ENCODE results near the gene ADAMTS3. TPM values are rescaled to one million over a fixed set of nuclear protein-coding genes. Genes with fewer than 3 reads are reported as not detected.

The ADAMTS3 gene
- total and polyA plus RNA-seq, 2 of the 13 experiments (the other 11 are each of a cell fraction or from before 2014, with no cell fraction given) = not detected

GRCh38 chr4:72377491-72378194 is 191.4 kb downstream of the ADAMTS3 start:
- Histone ChIP-seq H3K4me2 (ENCODE audit: low read depth, low read length) (no peak overlapping the region), H3K27me3 (ENCODE audit: control insufficient read depth in 1 of 2, insufficient read depth in 2 of 2, low read length in 2 of 2) (no peaks in the 10 kb centered on the region), H3K79me2 (ENCODE audit: insufficient read depth, low read length) (no peaks in the 10 kb centered on the region), H3K27ac (ENCODE audit: extremely low read length, insufficient read depth, low read length) (no peak overlapping the region), H3K9ac (ENCODE audit: insufficient read depth, low read depth, low read length) (no peak overlapping the region), H4K20me1 (ENCODE audit: insufficient read depth, low read length) (no peaks in the 10 kb centered on the region), H3K36me3 (replicated peaks in 1 of 2; ENCODE audit: control insufficient read depth in 1 of 2, insufficient read depth in 2 of 2, low read length in 2 of 2) (no peaks in the 10 kb centered on the region), H3K9me3 (ENCODE audit: low read length) (no peaks in the 10 kb centered on the region), H2AFZ (ENCODE audit: low read length) (no peak overlapping the region), H3K4me1 (ENCODE audit: insufficient read depth, low read length) (no peaks in the 10 kb centered on the region), H3K4me3 (replicated peaks in 1 of 3; ENCODE audit: insufficient read depth in 1 of 3, low read depth in 2 of 3, low read length in 3 of 3) (no peak overlapping the region)
- WGBS (ENCODE audit: low lambda C conversion rate) = 22% methylated on average over 5 of the region's 5 CpGs
- DNase-seq (ENCODE audit: low spot score) = no peak
- no TSS peak for BruUV-seq (replicated peaks)
- in situ Hi-C loops (cut with HindIII; ENCODE audit: extremely low pct_ligation_motif_present, low pct_unique_long_range_greater_than_20kb) (no loop called here), intact Hi-C loops (cut with micrococcal nuclease; ENCODE audit: unreplicated experiment) (no loop called here)
- TF ChIP-seq ZFP82 (CRISPR knock-in tag; IDR thresholded peaks at IDR 0.05; ENCODE audit: borderline replicate concordance) = no peak
- no peak for TF ChIP-seq ZNF34 (CRISPR knock-in tag; IDR thresholded peaks at IDR 0.05; ENCODE audit: borderline replicate concordance)
- TF ChIP-seq ZFP36L2 (CRISPR knock-in tag; IDR thresholded peaks at IDR 0.05) = no peak
- TF ChIP-seq ZNF839 (CRISPR knock-in tag; IDR thresholded peaks at IDR 0.05; ENCODE audit: borderline replicate concordance) = no peak
- TF ChIP-seq TARDBP (CRISPR knock-in tag; IDR thresholded peaks at IDR 0.05) = no peak
- TF ChIP-seq SMARCE1 (IDR thresholded peaks at IDR 0.05; ENCODE audit: borderline replicate concordance) = no peak
- TF ChIP-seq ZNF383 (CRISPR knock-in tag; IDR thresholded peaks at IDR 0.05; ENCODE audit: borderline replicate concordance) = no peak
- no peak for TF ChIP-seq ZNF556 (CRISPR knock-in tag; IDR thresholded peaks at IDR 0.05; ENCODE audit: borderline replicate concordance)
- no peak for TF ChIP-seq ATF7 (IDR thresholded peaks at IDR 0.05)
- no peak for TF ChIP-seq ATF7 (CRISPR knock-in tag; IDR thresholded peaks at IDR 0.05)
- no peak for TF ChIP-seq NCOA2 (CRISPR knock-in tag; IDR thresholded peaks at IDR 0.05)
- no peak for TF ChIP-seq ZNF451 (CRISPR knock-in tag; IDR thresholded peaks at IDR 0.05)
- TF ChIP-seq GATAD2A (CRISPR knock-in tag; IDR thresholded peaks at IDR 0.05) = no peak
- no peak for TF ChIP-seq SNAPC2 (CRISPR knock-in tag; IDR thresholded peaks at IDR 0.05)
- TF ChIP-seq RFXANK (CRISPR knock-in tag; IDR thresholded peaks at IDR 0.05) = no peak
- TF ChIP-seq HDAC1 (CRISPR knock-in tag; IDR thresholded peaks at IDR 0.05) = no peak
- no peak for TF ChIP-seq ZNF607 (CRISPR knock-in tag; IDR thresholded peaks at IDR 0.05; ENCODE audit: borderline replicate concordance)
- TF ChIP-seq ZNF660 (CRISPR knock-in tag; IDR thresholded peaks at IDR 0.05; ENCODE audit: borderline replicate concordance, low read depth) = no peak
- POLR2A ChIA-PET = no interaction called here
- no peak for FAIRE-seq
- CTCF ChIA-PET (ENCODE audit: low intra/inter-chr PET ratio, low total read pairs) = no interaction called here
- ATAC-seq = no peak

Data from HepG2 (cell line).